Keratinocyte (primary cell): Measurements from ENCODE around the gene MARS1. TPM values are rescaled to one million over a fixed set of nuclear protein-coding genes. Genes with fewer than 3 reads are reported as not detected.
A peak's percentile ranks its signal among the peaks of the same experiment; 100 is the strongest.

Experiments used
- DNase-seq: peaks from one replicate; pipeline ENCODE4 v3.0.0-alpha.2; 2011; ENCODE audit warnings: low read depth, missing footprints, low spot score
- FAIRE-seq: peaks from 2 replicates; lab custom pipeline; 2011; peaks lifted over from hg19 to GRCh38; lab: Jason Lieb, UNC
- H2AFZ ChIP-seq: 2 replicates; pipeline ENCODE4 v1.6.0; 2012; ENCODE audit warnings: low read length, control low read depth, inconsistent platforms; ENCODE audit not compliant: control insufficient read depth
- H3K27ac ChIP-seq: 2 replicates; pipeline ENCODE4 v1.5.1; 2011; ENCODE audit warnings: low read length; ENCODE audit not compliant: control insufficient read depth, insufficient read depth
- H3K27me3 ChIP-seq: 3 replicates; pipeline ENCODE4 v1.6.0; 2011; ENCODE audit warnings: low read length; ENCODE audit not compliant: control insufficient read depth, insufficient read depth; ENCODE audit errors: extremely low read depth
- H3K36me3 ChIP-seq, 2 experiments: 2 replicates in 1 of 2; 3 replicates in 1 of 2; pipeline ENCODE4 v1.5.1; 2011; ENCODE audit warnings: low read length in 2 of 2, mild to moderate bottlenecking in 1 of 2; ENCODE audit not compliant: control insufficient read depth in 2 of 2, insufficient read depth in 2 of 2; ENCODE audit errors: extremely low read depth in 1 of 2
- H3K4me1 ChIP-seq: 3 replicates; pipeline ENCODE4 v1.5.1; 2011; ENCODE audit warnings: low read length; ENCODE audit not compliant: control insufficient read depth, insufficient read depth; ENCODE audit errors: extremely low read depth
- H3K4me2 ChIP-seq: 3 replicates; pipeline ENCODE4 v1.6.0; 2011; ENCODE audit warnings: low read depth, low read length; ENCODE audit not compliant: control insufficient read depth, insufficient read depth; ENCODE audit errors: extremely low read depth
- H3K4me3 ChIP-seq, 3 experiments: fragments of 200-600 bp in 1 of 3; sonication (generic) in 1 of 3; 2 replicates in 2 of 3; 3 replicates in 1 of 3; pipeline ENCODE4 v1.5.1; 2011 to 2016; ENCODE audit warnings: low read length in 3 of 3, mild to moderate bottlenecking in 3 of 3, control low read depth in 2 of 3, inconsistent platforms in 1 of 3, low read depth in 1 of 3, mixed read lengths in 1 of 3, mixed run types in 1 of 3, moderate library complexity in 1 of 3; ENCODE audit not compliant: control insufficient read depth in 2 of 3, insufficient read depth in 2 of 3; ENCODE audit errors: extremely low read depth in 1 of 3
- H3K79me2 ChIP-seq: 2 replicates; pipeline ENCODE4 v1.6.0; 2012; ENCODE audit warnings: low read length; ENCODE audit not compliant: control insufficient read depth, insufficient read depth
- H3K9ac ChIP-seq: 3 replicates; pipeline ENCODE4 v1.6.0; 2011; ENCODE audit warnings: low read length; ENCODE audit not compliant: control insufficient read depth, insufficient read depth; ENCODE audit errors: extremely low read depth
- H3K9me1 ChIP-seq: 3 replicates; pipeline ENCODE4 v1.6.0; 2011; ENCODE audit warnings: low read length; ENCODE audit not compliant: control insufficient read depth, insufficient read depth; ENCODE audit errors: extremely low read depth
- H3K9me3 ChIP-seq: 2 replicates; pipeline ENCODE4 v1.5.1; 2012; ENCODE audit warnings: low read depth, low read length; ENCODE audit not compliant: control insufficient read depth
- H4K20me1 ChIP-seq: 3 replicates; pipeline ENCODE4 v1.6.0; 2011; ENCODE audit warnings: low read length; ENCODE audit not compliant: control insufficient read depth, insufficient read depth; ENCODE audit errors: extremely low read depth
- CTCF ChIP-seq, 3 experiments: IDR thresholded peaks in 1 of 3; conservative IDR thresholded peaks in 1 of 3; optimal IDR thresholded peaks in 1 of 3; 2 replicates in 2 of 3; 3 replicates in 1 of 3; pipeline versions ENCODE3 to v1.5.1; 2011; ENCODE audit warnings: low read length in 3 of 3, mild to moderate bottlenecking in 3 of 3, moderate library complexity in 2 of 3, control low read depth in 1 of 3, inconsistent platforms in 1 of 3; ENCODE audit not compliant: insufficient read depth in 2 of 3; ENCODE audit errors: extremely low read depth in 1 of 3
- EZH2 ChIP-seq: IDR thresholded peaks from one replicate; pipeline ENCODE4 v1.6.1; 2012; ENCODE audit warnings: inconsistent platforms, mild to moderate bottlenecking, low read length, moderate library complexity
- dilution Hi-C: fragments of 300-500 bp; cut with MboI; formaldehyde crosslinking; loops from one replicate; pipeline ENCODE4 v1.7.0; 2020; ENCODE audit warnings: low sequenced_read_pairs; ENCODE audit not compliant: extremely low pct_ligation_motif_present
- polyA plus RNA-seq, 5 experiments: library from polyadenylated mRNA; depleted of rRNA in 3 of 5; stranded (reverse) in 3 of 5; stranded (forward) in 1 of 5; unstranded in 1 of 5; fragments of >200 nt; gene quantifications; 1 replicate in 1 of 5; 2 replicates in 3 of 5; 3 replicates in 1 of 5; pipeline versions ENCODE4 v1.2.1 to v1.2.3, GENCODE V29; 2011 to 2012; ENCODE audit warnings: missing spikeins in 2 of 5, low read depth in 1 of 5, low replicate concordance in 1 of 5

The MARS1 gene
- polyA plus RNA-seq, 1 donor (not counting 4 experiments of a cell fraction or from before 2014, with no cell fraction given): 125 TPM

GRCh38 chr12:57462251-57462911 lies 25.5 kb upstream of the MARS1 start:
- Histone ChIP-seq H3K4me3 (peak overlapping the region; percentile 61 to 96 (median 86)), H3K9ac (peak overlapping the region; percentile 76), H3K79me2 (no peaks in the 10 kb centered on the region), H4K20me1 (no peaks in the 10 kb centered on the region), H3K9me1 (no peaks in the 10 kb centered on the region), H3K36me3 (no peaks in the 10 kb centered on the region), H3K9me3 (no peaks in the 10 kb centered on the region), H3K27ac (peak overlapping the region; percentile 76), H3K4me2 (peak overlapping the region; percentile 97), H2AFZ (peak overlapping the region; percentile 94), H3K27me3 (peaks cover 29% of the 10 kb centered on the region), H3K4me1 (peaks cover 33% of the 10 kb centered on the region)
- peak; percentile 74 for FAIRE-seq
- peak; percentile 91 to 97 (median 97) for TF ChIP-seq CTCF (optimal IDR thresholded peaks at IDR 0.05 in 1 of 3, IDR thresholded peaks at IDR 0.05 in 1 of 3, conservative IDR thresholded peaks at IDR 0.05 in 1 of 3; ENCODE audit: extremely low read depth in 1 of 3, insufficient read depth in 2 of 3, low read length in 3 of 3)
- TF ChIP-seq EZH2: no peak
- DNase-seq: peak; percentile 79
- dilution Hi-C loops: no loop called here

GRCh38 chr12:57462912-57463253 lies 25.0 kb upstream of the MARS1 start:
- peak overlapping the region; percentile 97 for H3K4me2 ChIP-seq
- no peak overlapping the region for H3K4me3 ChIP-seq
- dilution Hi-C loops: no loop called here
- no peaks in the 10 kb centered on the region for H3K9me3 ChIP-seq
- H3K36me3 ChIP-seq: no peaks in the 10 kb centered on the region
- no peaks in the 10 kb centered on the region for H3K9me1 ChIP-seq
- H3K27me3 ChIP-seq: peaks cover 34% of the 10 kb centered on the region
- peaks cover 28% of the 10 kb centered on the region for H3K4me1 ChIP-seq
- no peak for DNase-seq
- no peaks in the 10 kb centered on the region for H4K20me1 ChIP-seq
- H3K27ac ChIP-seq: no peak overlapping the region
- no peak for FAIRE-seq
- H2AFZ ChIP-seq: no peak overlapping the region
- H3K9ac ChIP-seq: no peak overlapping the region
- no peak for TF ChIP-seq EZH2
- no peak for TF ChIP-seq CTCF (optimal IDR thresholded peaks at IDR 0.05 in 1 of 3, IDR thresholded peaks at IDR 0.05 in 1 of 3, conservative IDR thresholded peaks at IDR 0.05 in 1 of 3; ENCODE audit: extremely low read depth in 1 of 3, insufficient read depth in 2 of 3, low read length in 3 of 3)
- no peaks in the 10 kb centered on the region for H3K79me2 ChIP-seq
